Astrocyte (in vitro differentiated cells and primary cell): ENCODE measurements around the gene DCLK2. TPM values are rescaled to one million over a fixed set of nuclear protein-coding genes. Genes with fewer than 3 reads are reported as not detected.

ENCODE experiments used
- DNase-seq: peaks from one replicate; pipeline ENCODE4 v3.0.0-alpha.2; 2010; ENCODE audit warnings: low read depth
- FAIRE-seq: peaks from 2 replicates; lab custom pipeline; 2011; peaks lifted over from hg19 to GRCh38; lab: Jason Lieb, UNC
- H2AFZ ChIP-seq: 2 replicates; pipeline ENCODE4 v1.6.0; 2012; ENCODE audit warnings: low read depth, low read length, inconsistent platforms
- H3K27ac ChIP-seq: 2 replicates; pipeline ENCODE4 v1.5.1; 2011; ENCODE audit warnings: low read depth, low read length, inconsistent platforms
- H3K27me3 ChIP-seq: 2 replicates; pipeline ENCODE4 v1.6.0; 2011; ENCODE audit warnings: low read length, inconsistent platforms; ENCODE audit not compliant: insufficient read depth
- H3K36me3 ChIP-seq: 2 replicates; pipeline ENCODE4 v1.5.1; 2011; ENCODE audit warnings: low read length, inconsistent platforms; ENCODE audit not compliant: insufficient read depth
- H3K4me1 ChIP-seq: 2 replicates; pipeline ENCODE4 v1.5.1; 2011; ENCODE audit warnings: low read length, inconsistent platforms; ENCODE audit not compliant: insufficient read depth
- H3K4me2 ChIP-seq: 2 replicates; pipeline ENCODE4 v1.6.0; 2012; ENCODE audit warnings: low read length, inconsistent platforms
- H3K4me3 ChIP-seq: 2 replicates; pipeline ENCODE4 v1.5.1; 2011; ENCODE audit warnings: low read depth, mild to moderate bottlenecking, low read length, inconsistent platforms; ENCODE audit not compliant: insufficient read depth
- H3K79me2 ChIP-seq: 2 replicates; pipeline ENCODE4 v1.6.0; 2012; ENCODE audit warnings: mild to moderate bottlenecking, low read length, inconsistent platforms; ENCODE audit not compliant: insufficient read depth
- H3K9ac ChIP-seq: 2 replicates; pipeline ENCODE4 v1.6.0; 2012; ENCODE audit warnings: mild to moderate bottlenecking, low read length, inconsistent platforms
- H3K9me3 ChIP-seq: 2 replicates; pipeline ENCODE4 v1.5.1; 2012; ENCODE audit warnings: low read depth, mild to moderate bottlenecking, low read length, inconsistent platforms; ENCODE audit not compliant: insufficient read depth
- H4K20me1 ChIP-seq: 2 replicates; pipeline ENCODE4 v1.6.0; 2012; ENCODE audit warnings: low read length, inconsistent platforms; ENCODE audit not compliant: insufficient read depth
- H3K27ac Mint-ChIP-seq: one replicate; pipeline ENCODE4 v1.8.0; 2021; ENCODE audit warnings: mild to moderate bottlenecking, mixed read lengths; ENCODE audit not compliant: unreplicated experiment
- H3K27me3 Mint-ChIP-seq: one replicate; pipeline ENCODE4 v1.8.0; 2021; ENCODE audit warnings: low read depth, mixed read lengths; ENCODE audit not compliant: unreplicated experiment
- H3K36me3 Mint-ChIP-seq: one replicate; pipeline ENCODE4 v1.8.0; 2021; ENCODE audit warnings: low read depth, mixed read lengths; ENCODE audit not compliant: unreplicated experiment
- H3K4me1 Mint-ChIP-seq: one replicate; pipeline ENCODE4 v1.8.0; 2021; ENCODE audit warnings: low read depth, mixed read lengths; ENCODE audit not compliant: unreplicated experiment
- H3K4me3 Mint-ChIP-seq: one replicate; pipeline ENCODE4 v1.8.0; 2021; ENCODE audit warnings: mild to moderate bottlenecking, moderate library complexity, mixed read lengths; ENCODE audit not compliant: unreplicated experiment
- H3K9me3 Mint-ChIP-seq: one replicate; pipeline ENCODE4 v1.8.0; 2021; ENCODE audit warnings: mild to moderate bottlenecking, mixed read lengths; ENCODE audit not compliant: unreplicated experiment
- EZH2 ChIP-seq: IDR thresholded peaks from 2 replicates; pipeline ENCODE4 v1.6.1; 2012; ENCODE audit warnings: mild to moderate bottlenecking, low read length, inconsistent platforms; ENCODE audit not compliant: insufficient read depth
- total RNA-seq: library from RNA; stranded (reverse); gene quantifications from 2 replicates; pipeline ENCODE4 v1.2.1, GENCODE V29; 2021
- TF ChIP-seq, protein P1 (sequence below): IDR thresholded peaks from 2 replicates; pipeline ENCODE4 v1.5.1; 2011; ENCODE audit warnings: low read depth, mild to moderate bottlenecking, inconsistent platforms, low read length, moderate library complexity; ENCODE audit not compliant: insufficient read depth

Gene DCLK2
- total RNA-seq, 1 donor from 2014 or later: 6.2 TPM

DNA sequence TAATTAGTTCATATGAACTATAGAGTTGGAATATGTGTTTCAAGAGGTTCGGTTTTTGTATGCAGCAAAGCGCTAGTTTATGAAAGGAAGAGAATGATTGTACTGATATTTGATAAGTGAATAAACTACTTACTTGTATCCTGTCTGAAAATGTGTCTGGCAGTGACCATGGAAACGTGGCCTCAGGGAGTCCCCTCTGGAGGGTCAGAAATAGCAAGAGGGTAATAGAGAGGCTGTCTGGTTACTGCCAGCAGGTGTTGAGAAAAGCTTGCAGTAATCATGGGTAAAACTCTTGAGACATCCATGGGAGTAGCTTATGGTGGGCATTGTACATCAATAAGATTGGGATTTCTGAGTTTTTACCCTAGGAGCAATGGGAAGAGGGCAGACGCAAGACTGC is 77.1 kb downstream of the DCLK2 start:
- Histone ChIP-seq H3K36me3 (no peaks in the 10 kb centered on the region), H3K4me3 (no peak overlapping the region), H3K79me2 (peaks cover 2% of the 10 kb centered on the region), H3K9me3 (no peaks in the 10 kb centered on the region), H4K20me1 (no peaks in the 10 kb centered on the region), H3K27me3 (no peaks in the 10 kb centered on the region), H3K9ac (no peak overlapping the region), H3K4me2 (no peak overlapping the region), H3K27ac (no peak overlapping the region), H2AFZ (no peak overlapping the region), H3K4me1 (peaks cover 5% of the 10 kb centered on the region)
- H3K9me3 Mint-ChIP-seq: no peaks in the 10 kb centered on the region
- DNase-seq: no peak
- H3K4me1 Mint-ChIP-seq: peaks cover 5% of the 10 kb centered on the region
- peaks cover 2% of the 10 kb centered on the region for H3K36me3 Mint-ChIP-seq
- no peaks in the 10 kb centered on the region for H3K27me3 Mint-ChIP-seq
- TF ChIP-seq, protein P1, sequence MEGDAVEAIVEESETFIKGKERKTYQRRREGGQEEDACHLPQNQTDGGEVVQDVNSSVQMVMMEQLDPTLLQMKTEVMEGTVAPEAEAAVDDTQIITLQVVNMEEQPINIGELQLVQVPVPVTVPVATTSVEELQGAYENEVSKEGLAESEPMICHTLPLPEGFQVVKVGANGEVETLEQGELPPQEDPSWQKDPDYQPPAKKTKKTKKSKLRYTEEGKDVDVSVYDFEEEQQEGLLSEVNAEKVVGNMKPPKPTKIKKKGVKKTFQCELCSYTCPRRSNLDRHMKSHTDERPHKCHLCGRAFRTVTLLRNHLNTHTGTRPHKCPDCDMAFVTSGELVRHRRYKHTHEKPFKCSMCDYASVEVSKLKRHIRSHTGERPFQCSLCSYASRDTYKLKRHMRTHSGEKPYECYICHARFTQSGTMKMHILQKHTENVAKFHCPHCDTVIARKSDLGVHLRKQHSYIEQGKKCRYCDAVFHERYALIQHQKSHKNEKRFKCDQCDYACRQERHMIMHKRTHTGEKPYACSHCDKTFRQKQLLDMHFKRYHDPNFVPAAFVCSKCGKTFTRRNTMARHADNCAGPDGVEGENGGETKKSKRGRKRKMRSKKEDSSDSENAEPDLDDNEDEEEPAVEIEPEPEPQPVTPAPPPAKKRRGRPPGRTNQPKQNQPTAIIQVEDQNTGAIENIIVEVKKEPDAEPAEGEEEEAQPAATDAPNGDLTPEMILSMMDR: no peak
- no peak for TF ChIP-seq EZH2
- H3K27ac Mint-ChIP-seq: no peak overlapping the region
- no peak for FAIRE-seq
- H3K4me3 Mint-ChIP-seq: no peak overlapping the region

DNA sequence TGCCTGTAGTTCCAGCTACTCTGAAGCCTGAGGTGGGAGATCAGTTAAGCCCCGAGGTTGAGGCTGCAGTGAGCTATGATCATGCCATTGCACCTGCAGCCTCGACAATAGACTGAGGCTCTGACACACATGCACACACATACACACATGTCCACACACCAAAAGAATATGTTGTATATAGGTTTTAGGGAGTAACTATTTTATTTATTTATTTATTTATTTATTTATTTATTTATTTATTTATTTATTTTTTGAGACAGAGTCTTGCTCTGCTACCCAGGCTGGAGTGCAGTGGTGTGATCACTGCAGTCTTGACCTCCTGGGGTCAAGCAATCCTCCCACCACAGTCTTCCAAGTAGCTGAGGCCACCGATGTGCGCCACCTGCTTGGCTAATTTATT is 78.3 kb downstream of the DCLK2 start:
- Histone ChIP-seq H3K27me3 (no peaks in the 10 kb centered on the region), H3K4me2 (no peak overlapping the region), H4K20me1 (no peaks in the 10 kb centered on the region), H3K9me3 (no peaks in the 10 kb centered on the region), H3K27ac (no peak overlapping the region), H3K9ac (no peak overlapping the region), H2AFZ (no peak overlapping the region), H3K4me1 (peaks cover 5% of the 10 kb centered on the region), H3K36me3 (no peaks in the 10 kb centered on the region), H3K79me2 (peaks cover 2% of the 10 kb centered on the region), H3K4me3 (no peak overlapping the region)
- H3K4me3 Mint-ChIP-seq: no peak overlapping the region
- no peaks in the 10 kb centered on the region for H3K27me3 Mint-ChIP-seq
- FAIRE-seq: no peak
- H3K9me3 Mint-ChIP-seq: no peaks in the 10 kb centered on the region
- TF ChIP-seq EZH2: no peak
- TF ChIP-seq, protein P1: no peak
- DNase-seq: no peak
- peaks cover 5% of the 10 kb centered on the region for H3K4me1 Mint-ChIP-seq
- no peak overlapping the region for H3K27ac Mint-ChIP-seq
- peaks cover 2% of the 10 kb centered on the region for H3K36me3 Mint-ChIP-seq

DNA sequence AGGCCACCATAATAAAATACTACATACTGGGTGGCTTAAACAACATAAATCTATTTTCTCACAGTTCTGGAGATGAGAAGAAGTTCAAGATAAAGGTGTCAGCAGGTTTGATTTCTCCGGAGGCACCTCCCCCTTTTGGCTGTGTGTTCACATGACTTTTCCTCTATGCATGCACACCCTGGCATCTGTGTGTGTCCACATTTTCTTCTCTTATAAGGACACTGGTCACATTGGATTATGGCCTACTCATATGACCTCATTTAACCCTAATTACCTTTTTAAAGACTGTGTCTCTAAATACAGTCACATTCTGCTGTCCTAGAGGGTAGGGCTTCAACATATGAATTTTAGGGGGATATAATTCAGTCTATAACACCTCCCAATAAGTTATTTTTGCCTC is 79.8 kb downstream of the DCLK2 start:
- no peak for TF ChIP-seq EZH2
- TF ChIP-seq, protein P1: no peak
- H3K27me3 Mint-ChIP-seq: no peaks in the 10 kb centered on the region

More for the DNA sequence above, 79.8 kb downstream of the DCLK2 start:
- Histone ChIP-seq H3K79me2 (peaks cover 2% of the 10 kb centered on the region), H3K4me3 (no peak overlapping the region), H3K4me2 (no peak overlapping the region), H4K20me1 (no peaks in the 10 kb centered on the region), H3K36me3 (no peaks in the 10 kb centered on the region), H2AFZ (no peak overlapping the region), H3K9me3 (no peaks in the 10 kb centered on the region), H3K27ac (no peak overlapping the region), H3K4me1 (peaks cover under 1% of the 10 kb centered on the region), H3K27me3 (no peaks in the 10 kb centered on the region), H3K9ac (no peak overlapping the region)
- DNase-seq: no peak
- Mint-ChIP-seq H3K4me3 (no peak overlapping the region), H3K27ac (no peak overlapping the region), H3K4me1 (peaks cover 5% of the 10 kb centered on the region), H3K9me3 (no peaks in the 10 kb centered on the region), H3K36me3 (peaks cover 4% of the 10 kb centered on the region)
- no peak for FAIRE-seq
